GM12873 (cell line): Measurements from ENCODE around the gene RNF121.

Experiments
- TF ChIP-seq, protein P1 (sequence below): IDR thresholded peaks from 2 replicates; pipeline ENCODE4 v1.5.1; 2012; ENCODE audit warnings: low read depth, mild to moderate bottlenecking, moderate library complexity, low read length, control low read depth; ENCODE audit not compliant: insufficient read depth; ENCODE audit errors: missing control alignments

The RNF121 gene

DNA sequence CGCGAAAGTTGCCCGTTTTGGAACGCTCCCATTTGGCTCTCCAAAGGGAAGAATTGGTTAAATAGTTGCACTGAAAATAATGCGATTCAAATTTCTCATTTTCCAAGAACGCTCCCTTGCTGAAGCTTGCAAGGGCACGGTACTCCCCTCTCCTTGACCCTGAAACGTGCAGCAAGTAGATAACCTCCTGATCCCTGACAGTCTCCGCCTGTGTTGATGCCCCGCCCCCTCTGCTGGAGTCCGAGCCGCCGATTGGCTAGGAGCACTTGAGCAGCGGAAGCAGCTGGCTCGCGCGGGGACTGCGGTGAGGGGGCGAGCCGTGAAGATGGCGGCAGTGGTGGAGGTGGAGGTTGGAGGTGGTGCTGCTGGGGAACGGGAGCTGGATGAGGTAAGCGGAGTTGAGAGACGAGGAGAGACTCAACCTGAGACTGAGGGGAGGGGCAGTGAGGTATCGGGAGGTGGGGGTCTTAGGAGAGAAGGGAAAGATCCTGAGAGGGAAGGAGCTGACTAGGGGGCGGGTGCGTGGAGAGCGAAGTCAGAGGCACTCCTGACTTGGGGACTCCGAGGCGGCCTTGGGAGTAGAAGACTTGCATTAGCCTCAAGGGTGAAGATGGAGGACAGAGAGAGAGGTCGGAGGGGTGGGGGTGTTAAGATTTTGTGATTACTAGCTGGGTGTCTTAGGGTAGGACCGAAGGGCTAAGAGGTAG, at the start of gene RNF121:
Gene RNF121, plus strand, starts transcription at position 310 of the 707 bp plus-strand sequence. Its CDS starts 16 bp downstream, at position 326.
- TF ChIP-seq, protein P1, sequence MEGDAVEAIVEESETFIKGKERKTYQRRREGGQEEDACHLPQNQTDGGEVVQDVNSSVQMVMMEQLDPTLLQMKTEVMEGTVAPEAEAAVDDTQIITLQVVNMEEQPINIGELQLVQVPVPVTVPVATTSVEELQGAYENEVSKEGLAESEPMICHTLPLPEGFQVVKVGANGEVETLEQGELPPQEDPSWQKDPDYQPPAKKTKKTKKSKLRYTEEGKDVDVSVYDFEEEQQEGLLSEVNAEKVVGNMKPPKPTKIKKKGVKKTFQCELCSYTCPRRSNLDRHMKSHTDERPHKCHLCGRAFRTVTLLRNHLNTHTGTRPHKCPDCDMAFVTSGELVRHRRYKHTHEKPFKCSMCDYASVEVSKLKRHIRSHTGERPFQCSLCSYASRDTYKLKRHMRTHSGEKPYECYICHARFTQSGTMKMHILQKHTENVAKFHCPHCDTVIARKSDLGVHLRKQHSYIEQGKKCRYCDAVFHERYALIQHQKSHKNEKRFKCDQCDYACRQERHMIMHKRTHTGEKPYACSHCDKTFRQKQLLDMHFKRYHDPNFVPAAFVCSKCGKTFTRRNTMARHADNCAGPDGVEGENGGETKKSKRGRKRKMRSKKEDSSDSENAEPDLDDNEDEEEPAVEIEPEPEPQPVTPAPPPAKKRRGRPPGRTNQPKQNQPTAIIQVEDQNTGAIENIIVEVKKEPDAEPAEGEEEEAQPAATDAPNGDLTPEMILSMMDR = no peak

DNA sequence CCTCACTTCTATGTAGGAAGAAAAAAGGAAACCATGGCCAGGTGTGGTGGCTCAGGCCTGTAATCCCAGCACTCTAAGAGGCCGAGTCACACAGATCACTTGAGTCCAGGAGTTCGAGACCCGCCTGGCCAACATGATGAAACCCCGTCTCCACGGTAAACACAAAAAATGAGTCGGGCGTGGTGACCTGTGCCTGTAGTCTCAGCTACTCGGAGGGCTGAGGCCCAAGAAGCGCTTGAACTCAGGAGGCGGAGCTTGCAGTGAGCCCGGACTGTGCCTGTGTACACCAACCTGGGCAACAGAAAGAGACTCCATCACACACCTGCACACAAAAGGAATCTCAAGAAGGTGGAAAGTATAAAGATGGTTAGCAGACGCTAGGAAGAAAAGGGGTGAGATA, 32.9 kb upstream of the RNF121 start:
- TF ChIP-seq, protein P1 = no peak

DNA sequence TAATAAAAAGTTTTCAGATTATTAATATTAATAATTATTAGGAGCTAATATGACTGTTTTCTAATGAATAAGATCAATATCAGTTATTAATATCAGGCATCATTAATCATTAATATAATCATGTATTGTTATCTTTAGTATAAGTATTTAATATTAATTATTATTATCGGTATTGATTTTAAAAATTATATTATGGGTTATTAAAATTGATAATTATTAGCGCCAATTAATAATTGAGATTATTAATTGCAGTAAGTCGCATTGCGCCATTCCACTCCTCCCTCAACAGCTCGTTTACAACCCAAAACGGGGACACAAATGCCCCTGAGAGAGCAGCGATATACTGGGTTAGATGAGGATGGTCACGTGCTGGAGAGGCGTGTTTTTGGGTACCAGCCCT, 20.6 kb upstream of the RNF121 start:
- TF ChIP-seq, protein P1 = no peak

DNA sequence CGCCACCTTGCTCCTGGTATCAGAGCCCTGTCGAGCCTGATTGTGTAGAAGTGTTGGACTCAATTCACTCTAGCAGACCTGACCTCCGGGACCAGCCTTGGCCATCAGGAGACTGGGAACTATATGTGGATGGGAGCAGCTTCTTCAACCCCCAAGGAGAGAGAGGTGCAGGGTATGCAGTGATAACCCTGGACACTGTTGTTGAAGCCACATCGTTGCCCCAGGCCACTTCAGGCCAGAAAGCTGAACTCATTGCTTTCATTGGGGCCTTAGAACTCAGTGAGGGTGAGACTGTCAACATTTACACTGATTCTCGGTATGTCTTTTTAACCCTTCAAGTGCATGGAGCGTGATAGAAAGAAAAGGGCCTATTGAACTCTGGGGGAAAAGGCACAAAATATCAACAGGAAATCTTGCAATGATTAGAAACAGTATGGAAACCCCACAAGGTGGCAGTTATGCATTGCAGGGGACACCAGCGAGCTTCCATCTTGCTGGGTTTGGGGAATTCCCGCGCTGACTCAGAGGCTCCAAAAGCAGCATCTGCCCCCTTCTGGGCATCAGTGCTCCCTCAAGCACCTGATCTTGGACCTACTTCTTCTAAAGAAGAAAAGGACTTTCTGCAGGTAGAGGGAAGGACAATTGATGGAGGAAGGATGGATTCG, 17.4 kb upstream of the RNF121 start:
- TF ChIP-seq, protein P1 = peak; percentile 52

DNA sequence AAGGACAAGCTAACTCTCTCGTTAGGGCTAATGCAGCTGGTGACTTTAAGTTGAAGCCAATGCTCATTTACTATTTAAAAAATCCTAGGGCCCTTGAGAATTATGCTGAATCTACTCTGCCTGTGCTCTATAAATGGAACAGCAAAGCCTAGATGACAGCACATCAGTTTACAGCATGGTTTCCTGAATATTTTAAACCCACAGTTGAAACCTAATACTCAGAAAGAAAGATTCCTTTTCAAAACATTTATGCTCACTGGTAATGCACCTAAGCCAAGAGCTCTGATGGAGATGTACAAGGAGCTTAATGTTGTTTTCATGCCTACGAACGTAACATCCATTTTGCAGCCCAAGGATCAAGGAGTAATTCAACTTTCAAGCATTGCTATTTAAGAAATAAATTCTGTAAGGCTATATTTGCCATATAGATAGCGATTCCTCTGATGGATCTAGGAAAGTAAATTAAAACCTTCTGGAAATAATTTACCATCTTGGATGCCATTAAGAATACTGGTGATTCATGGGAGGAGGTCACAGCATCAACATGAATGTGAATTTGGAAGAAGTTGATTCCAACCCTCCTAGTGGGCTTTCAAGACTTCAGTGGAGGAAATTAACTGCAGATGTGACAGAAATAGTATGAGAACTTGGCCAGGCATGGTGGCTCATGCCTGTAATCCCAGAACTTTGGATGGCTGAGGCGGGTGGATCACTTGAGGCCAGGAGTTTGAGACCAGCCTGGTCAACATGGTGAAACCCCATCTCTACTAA, 14.9 kb upstream of the RNF121 start:
- TF ChIP-seq, protein P1 = no peak

DNA sequence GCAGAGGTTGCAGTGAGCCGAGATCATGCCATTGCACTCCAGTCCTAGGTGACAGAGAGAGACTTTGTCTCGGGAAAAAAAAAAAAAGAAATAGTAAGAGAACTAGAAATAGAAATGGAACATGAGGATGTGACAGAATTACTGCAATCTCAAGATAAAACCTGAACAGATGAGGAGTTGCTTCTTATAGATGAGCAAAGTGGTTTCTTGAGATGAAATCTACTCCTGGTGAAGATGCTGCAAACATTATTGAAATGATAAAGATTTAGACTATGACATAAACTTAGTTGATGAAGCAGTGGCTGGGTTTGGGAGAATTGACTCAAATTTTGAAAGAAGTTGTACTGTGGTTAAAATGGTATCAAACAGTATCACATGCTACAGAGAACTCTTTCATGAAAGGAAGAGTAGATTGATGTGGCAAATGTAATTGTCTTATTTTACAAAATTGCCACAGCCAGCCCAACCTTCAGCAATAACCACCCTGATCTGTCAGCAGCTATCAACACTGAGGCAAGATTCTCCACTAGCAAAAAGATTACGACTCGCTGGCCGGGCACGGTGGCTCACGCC, 14.1 kb upstream of the RNF121 start:
- TF ChIP-seq, protein P1 = no peak

DNA sequence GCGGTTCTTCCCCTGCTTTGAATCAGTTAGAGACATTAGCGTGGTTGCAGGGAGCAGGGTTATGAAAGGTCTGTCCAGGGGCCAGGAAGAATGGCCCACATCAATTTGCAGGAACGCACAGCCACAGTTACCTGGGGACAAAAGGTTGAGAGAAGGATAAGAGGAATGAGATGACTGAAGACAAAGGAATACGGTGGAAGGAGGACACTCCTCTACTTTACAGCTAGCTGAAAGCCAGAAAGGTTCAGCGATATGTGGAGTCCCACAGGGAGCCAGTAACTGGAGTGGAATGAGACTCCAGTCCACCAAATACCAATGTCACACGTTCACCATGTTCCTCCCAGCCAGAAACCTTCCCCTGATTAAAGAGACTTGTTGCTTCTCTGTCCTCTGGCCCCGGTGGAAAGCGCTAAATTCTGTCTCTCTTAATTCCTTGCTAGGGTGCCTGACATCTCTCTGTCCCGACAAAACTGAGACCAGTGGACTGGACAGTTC, 11.2 kb upstream of the RNF121 start:
- TF ChIP-seq, protein P1 = no peak
